Endothelial cell of umbilical vein (primary cell): ENCODE results near the gene ROPN1B.
"Not testable (repeated sequence)": the region's sequence is repeated elsewhere in the genome, so short reads cannot be mapped to it uniquely, and the experiment has no call there.

Source experiments
- CTCF ChIP-seq, 2 donors: IDR thresholded peaks; 1 replicate in 1 of 2; 2 replicates in 1 of 2; pipeline ENCODE4 v1.5.1; 2011; ENCODE audit warnings: low read length in 2 of 2, mild to moderate bottlenecking in 2 of 2, moderate library complexity in 2 of 2, control low read depth in 1 of 2, inconsistent platforms in 1 of 2, low read depth in 1 of 2; ENCODE audit not compliant: insufficient read depth in 1 of 2; ENCODE audit errors: extremely low read depth in 1 of 2
- EZH2 ChIP-seq: IDR thresholded peaks from 2 replicates; pipeline ENCODE4 v1.6.1; 2012; ENCODE audit warnings: borderline replicate concordance, low read depth, mild to moderate bottlenecking, moderate library complexity, low read length, inconsistent platforms; ENCODE audit not compliant: severe bottlenecking
- FOS ChIP-seq: IDR thresholded peaks from 2 replicates; pipeline ENCODE4 v1.6.1; 2011; ENCODE audit warnings: mild to moderate bottlenecking, low read length, moderate library complexity, borderline replicate concordance; ENCODE audit not compliant: insufficient read depth

GRCh38 chr3:125977104-125977503 lies 8.1 kb downstream of the ROPN1B start:
- not testable (repeated sequence) for TF ChIP-seq CTCF (IDR thresholded peaks at IDR 0.05; ENCODE audit: extremely low read depth in 1 of 2, insufficient read depth in 1 of 2, low read depth in 1 of 2, low read length in 2 of 2); EZH2; FOS
